HG03196 (cell line): ENCODE measurements around the gene CTBP2.

Source experiments
- ATAC-seq: cut with Tn5 transposase; IDR thresholded peaks from one replicate; pipeline ENCODE4 v1.9.1; 2021; ENCODE audit not compliant: unreplicated experiment

CTBP2 gene

DNA sequence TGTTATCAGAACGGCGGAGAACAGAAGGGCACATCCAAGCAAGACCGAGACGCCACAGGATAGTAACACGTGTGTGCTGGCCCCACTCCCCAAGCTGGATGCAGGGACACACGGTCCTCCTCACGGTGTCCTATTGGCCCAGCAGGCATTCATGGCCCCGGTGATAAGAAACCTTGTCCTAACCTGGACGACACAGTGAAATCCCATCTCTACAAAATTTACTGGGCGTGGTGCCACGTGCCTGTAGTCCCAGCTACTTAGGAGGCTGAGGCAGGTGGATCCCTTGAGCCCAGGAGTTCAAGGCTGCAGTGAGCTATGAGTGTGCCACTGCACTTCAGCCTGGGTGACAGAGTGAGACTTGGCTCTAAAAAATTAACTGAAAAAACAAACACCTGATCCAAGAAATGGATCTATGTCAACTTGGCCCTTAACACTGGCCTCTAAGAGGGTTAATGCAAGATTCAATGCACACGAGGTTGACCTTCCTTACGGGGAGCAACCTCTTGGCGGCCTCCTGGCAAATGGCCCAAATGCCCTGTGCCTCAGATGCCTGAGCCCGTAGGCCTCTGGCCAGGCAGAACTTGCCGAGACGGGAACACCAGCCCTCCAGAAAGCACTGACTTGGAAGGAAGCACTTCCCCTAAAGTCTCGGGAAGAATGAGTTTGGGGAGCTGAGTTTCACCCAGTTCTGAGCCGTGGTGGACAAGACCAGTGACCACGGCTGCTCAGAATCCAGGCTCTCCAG is 146.1 kb downstream of the CTBP2 start:
- no peak for ATAC-seq

DNA sequence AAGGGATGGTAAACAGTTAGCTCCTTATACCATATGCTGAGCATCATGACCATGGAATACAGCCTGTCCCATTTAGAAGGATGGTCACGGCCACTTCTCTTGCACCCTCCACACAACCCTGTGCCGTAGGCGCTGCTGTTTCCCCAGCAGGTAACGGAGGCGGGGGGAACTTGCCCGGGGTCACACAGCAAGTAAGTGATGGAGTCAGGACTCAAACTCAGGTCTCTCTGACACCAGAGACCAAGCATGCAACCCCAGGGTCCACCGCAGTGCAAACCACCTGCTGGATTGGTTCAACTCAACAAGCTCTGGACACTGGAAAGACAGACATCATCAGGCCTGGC is 146.9 kb downstream of the CTBP2 start:
- ATAC-seq = no peak

DNA sequence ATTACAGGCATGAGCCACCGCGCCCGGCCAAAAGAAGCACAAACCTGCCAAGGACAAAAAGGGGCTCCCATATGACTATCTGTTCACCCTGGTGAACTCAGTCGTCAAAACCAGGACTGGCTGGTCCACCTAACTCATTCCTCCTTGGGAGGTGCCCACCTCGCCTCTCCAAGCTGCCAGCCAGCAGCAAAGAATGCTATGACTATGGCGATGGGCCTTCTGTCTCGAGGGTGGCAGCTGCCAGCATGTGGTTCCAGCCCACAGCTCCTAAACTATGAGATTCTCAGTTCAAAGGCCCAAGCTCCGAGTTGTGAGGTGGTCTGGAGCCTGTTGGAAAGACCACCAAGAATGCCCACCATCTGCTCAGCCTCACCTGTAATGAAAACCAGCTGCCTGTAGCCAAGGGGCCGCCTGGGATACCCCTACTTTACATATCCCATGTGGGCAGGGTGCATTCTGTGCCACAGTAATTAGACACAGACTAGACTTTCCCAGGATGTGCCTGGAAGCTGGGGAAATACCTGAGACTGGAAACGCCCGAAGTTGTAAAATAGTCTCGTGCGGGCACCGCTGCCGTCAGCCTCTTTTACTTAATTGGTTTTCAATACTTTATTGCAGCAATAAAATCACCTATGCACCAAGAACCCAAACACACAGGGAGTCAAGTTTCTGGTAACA is 147.4 kb downstream of the CTBP2 start:
- no peak for ATAC-seq

DNA sequence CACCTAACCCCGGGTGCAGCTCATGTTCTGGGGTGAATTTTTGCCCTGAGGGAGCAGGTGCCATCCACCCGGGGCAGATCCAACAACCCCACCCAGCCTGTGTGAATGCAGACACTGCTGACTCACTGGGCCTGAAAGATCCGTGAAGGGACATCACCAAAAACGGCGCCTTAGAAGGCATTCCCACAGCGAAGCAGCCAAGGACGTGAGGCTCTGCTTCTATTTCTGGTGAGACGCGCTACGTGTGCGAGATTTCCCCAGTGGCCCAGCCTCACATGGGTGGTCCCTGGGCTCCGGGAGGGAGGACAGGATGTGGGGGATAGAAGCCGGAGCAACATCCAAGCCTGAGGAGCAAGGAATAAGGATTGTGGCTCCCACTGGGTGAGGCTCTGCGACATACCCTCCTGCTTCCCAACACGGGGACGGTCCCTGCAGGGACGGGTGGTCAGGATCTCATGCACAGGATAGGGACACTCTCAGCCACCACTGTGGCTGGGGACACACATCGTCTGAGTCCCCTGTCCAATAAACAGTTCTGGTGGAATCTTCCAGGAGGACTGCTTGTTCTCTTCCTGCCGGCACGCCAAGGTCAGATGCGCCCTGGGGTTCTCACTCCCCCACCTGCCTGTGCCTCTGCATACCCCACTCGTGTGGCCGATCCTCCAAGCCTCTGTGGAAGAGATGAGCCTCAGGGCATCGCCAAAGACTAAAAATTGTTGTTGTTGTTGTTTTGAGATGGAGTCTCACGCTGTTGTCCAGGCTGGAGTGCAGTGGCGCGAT is 148.2 kb downstream of the CTBP2 start:
- no peak for ATAC-seq

DNA sequence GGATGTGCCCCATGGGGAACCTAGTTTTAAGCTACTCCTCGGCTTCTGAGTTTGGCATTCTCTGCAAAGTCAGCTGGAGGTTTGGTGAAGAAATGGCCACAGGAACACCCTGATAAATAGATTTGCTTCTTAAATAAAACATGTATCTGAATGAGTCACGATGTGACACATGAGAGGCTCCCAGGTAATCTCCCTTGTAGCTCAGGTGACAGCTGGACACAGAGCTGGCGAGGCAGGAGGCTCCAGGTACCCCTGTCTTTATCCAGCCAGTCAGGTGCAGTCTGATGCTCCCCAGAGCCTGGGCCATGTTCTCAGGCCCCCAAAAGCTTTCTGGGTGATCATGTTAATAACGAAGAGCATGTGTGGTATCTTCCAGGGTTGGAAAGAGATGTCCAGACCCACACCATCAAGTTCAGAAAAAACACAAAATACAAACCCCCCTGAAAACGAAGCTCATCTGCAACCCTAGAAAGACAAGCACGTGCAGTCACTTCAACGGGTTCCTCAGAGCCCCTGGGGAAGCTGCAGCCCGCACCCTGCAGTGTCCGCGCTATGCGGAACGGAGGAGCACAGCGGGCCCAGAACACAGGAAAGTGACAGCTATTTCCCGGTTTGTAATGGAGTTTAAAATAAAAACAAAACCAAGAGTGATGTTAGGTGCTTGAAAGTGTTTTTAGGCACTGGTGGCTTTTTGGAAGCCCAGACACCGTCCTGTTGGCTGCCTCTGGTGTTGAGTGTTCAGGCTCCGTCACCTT is 149.0 kb downstream of the CTBP2 start:
- ATAC-seq = no peak

DNA sequence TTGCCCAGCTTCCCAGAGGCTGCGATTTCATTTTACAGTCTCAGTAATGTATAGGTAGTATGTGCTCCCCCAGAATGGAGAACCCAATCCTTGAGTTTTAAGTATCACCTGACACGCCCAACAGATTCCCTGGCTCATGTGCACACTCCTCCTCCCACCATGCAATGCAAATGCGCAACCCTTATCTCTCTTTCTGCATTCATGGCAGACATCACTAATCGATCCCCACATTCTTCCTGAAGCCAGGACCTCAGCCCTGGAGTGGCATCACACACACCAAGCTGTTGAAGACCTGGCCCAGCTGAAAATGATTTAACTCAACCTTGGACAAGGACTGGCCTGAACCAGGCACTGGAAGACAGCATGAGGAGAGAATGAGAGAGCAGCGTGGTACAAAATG is 150.0 kb downstream of the CTBP2 start:
- ATAC-seq = no peak

DNA sequence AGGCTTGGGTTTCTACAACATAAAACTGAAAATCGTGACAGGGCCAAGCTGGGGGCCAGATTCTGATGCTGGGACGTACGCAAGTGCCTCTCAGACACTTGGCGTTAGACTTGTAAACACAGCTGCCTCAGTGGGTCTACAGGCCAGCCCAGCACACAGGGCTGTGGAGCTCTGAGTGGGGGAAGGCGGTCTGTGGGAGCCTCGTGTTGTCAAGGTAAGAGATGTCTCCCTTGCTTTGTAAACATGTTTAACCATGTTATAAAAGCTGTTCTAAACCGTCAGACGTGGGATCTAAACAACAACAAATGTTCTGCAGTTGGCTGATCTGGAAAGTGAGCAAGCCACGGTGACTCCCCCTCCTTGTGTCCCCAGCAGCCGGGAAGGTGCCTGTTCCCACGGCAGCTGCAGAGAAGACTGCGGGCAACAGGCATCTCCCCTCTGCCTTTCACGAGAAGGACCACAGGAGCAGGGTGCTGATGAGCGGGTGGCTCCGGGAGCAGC is 150.7 kb downstream of the CTBP2 start:
- no peak for ATAC-seq

DNA sequence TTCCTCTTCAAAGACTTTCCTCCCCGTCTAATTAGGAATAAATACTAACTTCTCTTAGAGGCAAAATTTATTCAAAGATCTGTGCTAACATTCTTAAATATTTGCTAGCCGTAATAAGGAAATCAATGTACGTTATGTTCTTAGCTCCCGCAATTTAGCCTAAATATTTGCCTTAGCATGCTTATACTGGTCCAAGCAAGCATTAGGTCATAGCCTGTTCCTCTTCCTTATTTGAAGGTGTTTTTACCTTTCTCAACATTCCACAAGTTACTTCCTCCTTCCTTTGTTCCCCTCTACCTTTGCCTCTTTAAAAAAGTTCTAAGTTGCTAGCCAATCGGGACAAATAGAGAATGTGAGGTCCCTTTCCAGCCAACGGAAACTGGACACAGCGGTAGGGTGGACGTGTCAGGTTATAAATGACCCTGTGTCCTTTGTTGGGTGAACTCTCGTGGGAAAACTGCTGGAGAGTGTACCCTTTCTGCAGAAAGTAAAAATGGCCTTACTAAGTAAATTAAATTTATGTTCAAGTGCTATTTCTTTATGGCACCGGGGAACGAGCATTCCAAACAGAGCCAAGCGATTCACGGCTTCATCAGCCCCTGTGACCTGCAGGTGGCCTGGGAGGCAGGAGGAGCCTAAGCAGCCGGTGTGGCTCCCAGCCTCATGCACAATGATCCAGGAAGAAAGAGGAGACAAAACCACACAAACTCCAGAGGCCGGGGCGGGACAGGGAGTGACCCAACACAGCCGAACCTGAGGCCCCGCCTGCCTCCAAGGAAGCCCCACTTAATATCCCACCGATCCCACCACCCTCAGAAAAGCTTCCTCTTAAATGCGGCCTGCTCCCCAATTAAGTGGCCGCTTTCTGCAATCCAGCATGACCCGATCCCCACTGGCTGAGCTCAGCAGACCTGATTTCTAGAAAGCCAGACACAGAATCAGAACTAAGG is 151.4 kb downstream of the CTBP2 start:
- ATAC-seq = no peak

DNA sequence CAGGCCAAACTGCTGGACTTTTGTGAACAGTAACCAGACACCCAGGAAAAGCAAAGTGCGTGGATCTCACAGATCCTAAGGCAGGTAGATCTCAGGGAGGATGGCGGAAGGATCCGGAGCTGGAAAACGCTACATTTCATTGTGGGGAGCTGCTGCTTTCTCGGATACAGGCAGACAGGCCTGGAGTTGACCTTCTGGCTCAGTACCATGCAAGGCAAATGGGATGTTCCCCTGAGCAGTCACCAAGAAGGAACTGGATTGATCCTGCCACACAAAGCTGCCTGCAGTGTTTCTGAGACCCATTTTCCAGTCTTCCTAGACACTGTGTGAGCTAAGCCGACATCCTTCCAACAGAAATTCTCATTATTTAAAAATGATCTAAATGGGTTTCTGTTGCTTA is 152.9 kb downstream of the CTBP2 start:
- ATAC-seq = no peak

DNA sequence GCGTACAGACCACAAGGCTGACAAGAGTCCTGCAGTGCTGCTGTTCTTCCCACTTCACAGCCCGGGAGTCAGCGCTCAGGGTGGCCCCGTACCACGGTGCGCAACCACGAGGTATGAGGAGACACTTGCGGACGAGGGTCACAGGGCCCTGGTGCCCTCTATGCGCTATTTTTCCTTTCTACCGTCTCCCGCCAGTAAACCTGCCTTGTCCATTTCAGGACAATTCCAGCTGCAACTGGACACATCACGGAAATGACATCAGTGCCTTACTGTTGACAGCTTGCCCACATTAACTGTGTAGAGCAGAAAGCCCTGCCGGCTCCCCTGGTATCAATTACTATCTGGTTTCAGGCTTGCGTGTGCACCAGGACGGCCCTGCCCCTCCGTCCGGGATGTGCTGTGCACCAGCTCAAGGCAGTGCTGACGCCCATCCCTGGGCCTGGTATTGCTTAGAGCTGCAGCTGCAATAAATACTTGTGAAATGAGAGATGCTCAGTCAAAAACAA is 153.4 kb downstream of the CTBP2 start:
- ATAC-seq = no peak

DNA sequence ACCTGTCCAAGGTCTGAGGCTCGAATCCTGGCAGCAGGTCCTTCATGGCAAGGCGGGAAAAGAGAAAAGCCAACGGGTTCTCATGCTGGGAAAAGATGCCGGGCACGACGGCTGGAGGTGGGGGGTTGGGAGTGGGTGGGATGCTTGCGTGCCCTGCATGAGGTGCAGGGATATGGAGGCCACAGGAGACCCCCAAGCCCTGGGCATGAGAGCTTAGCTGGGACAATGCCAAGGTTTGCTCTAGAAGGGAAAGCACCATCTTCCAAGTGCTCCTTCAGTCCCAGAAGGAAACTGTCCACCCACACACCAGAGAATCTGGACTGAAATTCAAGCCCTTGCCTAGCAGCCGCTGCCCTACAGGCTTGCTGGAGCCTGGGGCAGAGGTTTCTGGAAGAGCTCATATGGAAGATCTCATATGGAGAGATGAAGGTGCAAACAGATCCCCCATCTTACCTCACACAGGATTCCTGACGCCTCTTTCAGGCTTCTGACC is 154.1 kb downstream of the CTBP2 start:
- no peak for ATAC-seq

DNA sequence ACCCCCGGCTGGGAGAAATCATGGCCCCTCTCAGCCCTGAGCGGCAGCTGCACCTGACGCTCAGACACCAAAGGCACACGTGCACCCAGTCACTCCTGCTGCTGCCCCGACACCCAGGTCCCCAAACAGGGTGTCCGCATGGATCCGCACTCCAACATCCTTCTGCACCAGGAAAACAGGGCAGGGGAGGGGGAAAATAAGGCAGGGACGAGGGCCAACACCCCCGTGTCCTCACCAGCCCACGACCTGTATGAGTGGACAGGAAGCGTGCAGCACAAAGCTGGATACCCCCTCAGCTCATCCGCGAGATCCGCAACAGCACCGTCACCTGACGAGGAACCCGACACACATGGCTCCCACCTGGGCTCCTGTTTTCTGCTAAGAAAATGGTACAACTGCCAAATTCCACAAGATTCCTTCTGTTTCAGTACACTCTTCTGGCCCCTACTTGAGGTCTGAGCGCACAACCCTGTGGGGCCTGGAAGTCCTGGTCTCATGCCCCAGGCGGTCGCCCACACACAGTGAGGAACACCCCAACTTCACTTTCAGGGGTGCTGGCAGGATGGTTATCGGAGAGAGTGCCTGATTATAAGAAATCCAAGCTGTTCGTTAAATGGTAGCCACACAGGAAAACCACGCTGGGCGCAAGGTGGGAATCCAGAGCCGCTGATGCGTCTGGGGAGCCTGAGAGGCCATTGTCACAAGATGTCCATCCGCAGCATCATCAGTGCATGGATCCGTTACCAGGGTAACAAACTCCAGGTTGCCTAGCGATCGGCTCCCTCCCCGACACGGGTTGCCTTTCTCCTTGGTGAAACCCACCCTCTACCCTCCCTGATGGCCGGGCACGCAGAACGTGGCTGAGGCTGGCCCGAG is 154.8 kb downstream of the CTBP2 start:
- no peak for ATAC-seq

DNA sequence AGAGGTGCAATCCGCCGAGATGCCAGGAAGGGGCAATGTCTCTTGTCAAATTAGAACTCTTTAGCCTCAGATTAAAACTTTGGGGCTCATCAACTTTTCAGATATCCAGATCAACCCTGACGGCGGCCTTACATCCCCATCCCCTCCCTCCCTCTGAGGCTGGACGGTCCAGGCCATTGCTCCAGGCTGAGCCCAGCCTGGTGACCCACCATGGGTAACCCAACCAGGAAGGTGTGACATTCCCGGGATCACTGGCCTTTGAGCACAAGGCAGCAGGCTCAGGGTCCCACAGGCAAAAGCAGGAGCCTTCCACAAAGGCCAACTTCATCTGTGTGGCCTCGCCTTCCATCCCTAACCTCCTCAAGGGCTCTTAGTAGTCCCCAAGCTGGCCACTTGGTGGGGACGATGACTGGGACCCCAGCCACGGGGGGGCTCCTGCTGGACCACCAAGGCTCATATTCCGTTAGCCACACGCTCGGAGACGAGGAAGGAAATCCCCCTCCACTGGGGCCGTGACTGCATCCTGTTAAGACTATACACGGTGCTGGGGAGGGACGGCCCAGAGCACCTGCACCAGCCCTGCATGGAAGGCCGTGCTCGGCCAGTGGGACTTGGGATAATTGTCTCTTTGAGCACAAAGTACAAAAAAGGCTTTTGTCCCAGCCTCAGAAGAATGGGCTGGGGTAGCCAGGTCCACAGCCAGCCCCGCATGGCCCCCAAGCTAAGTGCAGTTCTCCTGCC is 155.6 kb downstream of the CTBP2 start:
- ATAC-seq = no peak

DNA sequence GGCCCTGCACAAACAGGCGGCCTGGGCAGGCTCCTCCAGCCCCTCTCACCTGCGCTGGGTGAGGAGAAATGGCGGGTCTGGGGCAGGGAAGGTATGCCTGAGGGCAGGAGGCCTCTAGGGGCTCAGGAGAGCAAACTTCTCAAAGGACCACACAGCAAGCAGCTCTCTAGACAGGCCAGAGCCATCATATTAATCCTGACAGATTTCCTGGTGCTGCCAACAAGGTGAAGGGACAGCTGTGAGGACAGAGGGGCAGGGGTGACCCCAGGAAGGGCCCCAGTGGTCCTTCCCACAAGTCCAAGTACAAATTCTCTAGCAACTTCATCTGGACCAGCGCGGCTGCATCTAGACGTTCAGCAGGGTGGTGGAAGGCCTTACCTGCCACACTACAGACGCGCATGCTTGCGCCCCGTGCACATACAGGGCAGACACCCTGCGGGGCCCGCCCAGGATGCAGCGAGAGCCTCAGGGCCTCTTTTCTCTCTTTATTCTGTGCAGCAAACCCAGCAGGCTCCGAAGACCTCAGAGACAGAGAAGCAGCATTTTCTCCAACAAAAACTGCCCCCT is 156.4 kb downstream of the CTBP2 start:
- ATAC-seq = no peak

DNA sequence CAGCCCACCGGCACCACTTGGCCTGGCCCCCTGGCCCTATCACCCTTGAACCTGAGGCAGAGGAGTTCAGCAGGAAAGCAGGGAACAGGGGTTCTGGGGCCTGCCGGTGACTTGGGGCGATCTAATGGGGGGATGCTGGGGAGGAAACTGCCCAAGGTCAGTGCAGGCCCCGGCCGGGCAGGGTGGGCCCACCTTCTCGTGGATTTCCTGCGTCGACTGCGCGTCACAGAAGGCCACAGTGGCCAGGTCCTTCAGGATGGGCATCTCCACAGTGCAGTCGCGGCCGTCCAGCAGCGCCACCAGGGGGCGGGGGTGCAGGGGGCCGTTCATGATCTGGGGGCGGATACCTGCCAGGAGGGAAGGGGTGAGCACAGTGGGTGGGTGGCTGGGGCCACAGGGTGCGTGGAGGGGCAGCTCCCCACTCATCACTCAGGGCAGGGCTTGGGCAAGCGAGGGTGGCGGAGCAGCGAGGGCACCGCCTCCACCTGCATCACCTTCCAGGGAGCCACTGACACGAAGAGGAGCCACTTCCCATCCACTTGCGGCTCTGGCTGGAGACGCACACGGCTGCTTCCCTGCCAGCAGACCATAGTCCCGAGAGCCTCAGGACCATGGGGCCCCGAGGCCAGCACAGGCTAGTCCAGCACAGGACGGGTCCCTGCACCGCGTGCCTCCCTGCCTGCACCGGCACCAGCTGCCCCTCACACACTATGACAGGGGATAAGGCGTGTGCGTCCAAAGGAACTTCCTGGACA is 157.0 kb downstream of the CTBP2 start:
- ATAC-seq = no peak

DNA sequence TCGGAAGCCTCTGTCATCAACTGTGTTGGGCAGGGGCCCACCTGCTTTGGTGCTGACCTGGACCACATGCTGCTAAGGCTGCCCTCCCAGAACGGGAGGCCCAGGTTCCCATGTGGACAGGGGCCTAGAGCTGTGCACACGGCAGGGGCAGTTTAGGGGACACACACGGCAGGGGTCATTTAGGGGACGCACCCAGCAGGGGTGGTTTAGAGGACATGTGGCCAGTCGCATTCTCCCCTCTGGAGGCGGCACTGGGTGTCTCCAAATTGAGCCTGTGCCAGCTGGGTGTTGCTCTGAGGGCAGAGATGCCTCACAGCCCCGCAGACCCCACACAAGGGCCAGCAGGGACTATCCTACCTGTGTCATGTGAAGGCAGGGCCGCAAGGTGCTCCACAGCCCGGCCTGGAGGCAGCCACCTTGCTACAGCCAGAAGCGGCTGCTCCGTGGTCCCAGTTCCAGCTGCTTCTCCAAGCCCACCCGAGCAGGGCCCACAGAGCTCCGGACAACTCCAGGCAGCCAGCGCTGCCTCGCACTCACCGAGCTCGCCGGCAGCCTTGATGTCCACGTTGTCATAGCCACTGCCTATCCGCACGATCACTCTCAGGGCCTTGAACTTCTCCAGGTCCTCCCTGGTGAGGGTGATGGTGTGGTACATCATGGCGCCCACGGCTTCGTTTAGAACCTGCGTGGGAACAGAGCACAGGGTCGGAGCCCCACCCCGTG is 157.8 kb downstream of the CTBP2 start:
- no peak for ATAC-seq
